SK-N-SH (cell line): Measurements from ENCODE around the gene TUT7.

Source experiments
- POLR2AphosphoS5 ChIP-seq: IDR thresholded peaks from 2 replicates; pipeline ENCODE4 v1.6.1; 2012; ENCODE audit warnings: low read depth, low read length
- TF ChIP-seq, protein P1 (sequence below): fragments of 200-600 bp; sonication (generic); IDR thresholded peaks from 2 replicates; pipeline ENCODE4 v1.6.1; 2017; ENCODE audit warnings: antibody characterized with exemption, mild to moderate bottlenecking, moderate library complexity

GRCh38 chr9:86253577-86253976 is 100.6 kb downstream of the TUT7 start:
- TF ChIP-seq, protein P1, sequence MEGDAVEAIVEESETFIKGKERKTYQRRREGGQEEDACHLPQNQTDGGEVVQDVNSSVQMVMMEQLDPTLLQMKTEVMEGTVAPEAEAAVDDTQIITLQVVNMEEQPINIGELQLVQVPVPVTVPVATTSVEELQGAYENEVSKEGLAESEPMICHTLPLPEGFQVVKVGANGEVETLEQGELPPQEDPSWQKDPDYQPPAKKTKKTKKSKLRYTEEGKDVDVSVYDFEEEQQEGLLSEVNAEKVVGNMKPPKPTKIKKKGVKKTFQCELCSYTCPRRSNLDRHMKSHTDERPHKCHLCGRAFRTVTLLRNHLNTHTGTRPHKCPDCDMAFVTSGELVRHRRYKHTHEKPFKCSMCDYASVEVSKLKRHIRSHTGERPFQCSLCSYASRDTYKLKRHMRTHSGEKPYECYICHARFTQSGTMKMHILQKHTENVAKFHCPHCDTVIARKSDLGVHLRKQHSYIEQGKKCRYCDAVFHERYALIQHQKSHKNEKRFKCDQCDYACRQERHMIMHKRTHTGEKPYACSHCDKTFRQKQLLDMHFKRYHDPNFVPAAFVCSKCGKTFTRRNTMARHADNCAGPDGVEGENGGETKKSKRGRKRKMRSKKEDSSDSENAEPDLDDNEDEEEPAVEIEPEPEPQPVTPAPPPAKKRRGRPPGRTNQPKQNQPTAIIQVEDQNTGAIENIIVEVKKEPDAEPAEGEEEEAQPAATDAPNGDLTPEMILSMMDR: no peak
- TF ChIP-seq POLR2AphosphoS5: no peak
